NCI-H2196 treated with DMSO at 0.1 percent for 48 hours (cell line): ENCODE data around the gene PAXIP1.
"Not testable (repeated sequence)": the region's sequence is repeated elsewhere in the genome, so short reads cannot be mapped to it uniquely, and the experiment has no call there.

ENCODE experiments used
- DNase-seq: peaks from one replicate; lab custom pipeline; 2025; ENCODE audit not compliant: unreplicated experiment; lab: John Stamatoyannopoulos, UW

Gene PAXIP1

GRCh38 chr7:154950960-154951359, 52.0 kb downstream of the PAXIP1 start:
- no peak for DNase-seq

- DNase-seq: no peak
These were observed 55.3 kb downstream of the PAXIP1 start for GRCh38 chr7:154947604-154948003.

DNA sequence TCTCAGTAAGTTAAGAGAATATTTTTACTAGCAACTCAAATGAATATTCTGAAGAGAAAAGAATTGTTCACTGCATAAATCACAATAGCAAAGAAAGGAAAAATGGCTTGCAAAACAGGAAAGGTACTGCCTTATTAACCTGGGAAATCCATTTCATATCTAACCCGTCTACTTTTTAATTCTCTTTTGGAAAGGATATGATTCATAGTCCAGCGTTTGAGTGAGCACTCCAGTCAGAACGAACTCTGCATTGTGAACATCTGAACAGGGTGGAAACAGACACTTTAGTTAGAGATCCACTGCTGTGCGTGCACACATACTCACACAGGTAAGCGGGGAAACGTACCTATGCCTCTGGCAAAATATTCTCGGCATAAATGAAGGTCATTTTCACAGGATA, 56.8 kb downstream of the PAXIP1 start:
- DNase-seq: no peak

- no peak for DNase-seq
These were observed 59.0 kb downstream of the PAXIP1 start for GRCh38 chr7:154943906-154944305.

DNA sequence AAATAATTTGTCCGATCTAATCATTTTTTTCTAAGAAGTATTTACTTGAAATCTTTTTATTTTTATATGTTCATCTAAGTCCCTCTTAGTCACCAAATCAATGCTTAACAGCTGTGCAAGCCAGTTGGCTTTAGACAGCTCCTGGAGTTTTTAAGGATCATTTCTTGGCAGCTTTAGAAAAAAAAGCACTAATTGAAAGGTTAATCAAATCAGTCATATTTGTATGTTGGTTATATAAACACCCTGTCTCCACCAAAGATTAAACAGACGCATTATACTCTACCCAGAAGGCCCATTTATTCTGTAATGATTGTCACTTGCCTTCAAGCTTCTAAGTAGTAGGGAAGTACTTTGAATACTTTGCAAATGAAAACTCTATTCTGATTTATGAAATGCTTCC, 60.2 kb downstream of the PAXIP1 start:
- no peak for DNase-seq

DNA sequence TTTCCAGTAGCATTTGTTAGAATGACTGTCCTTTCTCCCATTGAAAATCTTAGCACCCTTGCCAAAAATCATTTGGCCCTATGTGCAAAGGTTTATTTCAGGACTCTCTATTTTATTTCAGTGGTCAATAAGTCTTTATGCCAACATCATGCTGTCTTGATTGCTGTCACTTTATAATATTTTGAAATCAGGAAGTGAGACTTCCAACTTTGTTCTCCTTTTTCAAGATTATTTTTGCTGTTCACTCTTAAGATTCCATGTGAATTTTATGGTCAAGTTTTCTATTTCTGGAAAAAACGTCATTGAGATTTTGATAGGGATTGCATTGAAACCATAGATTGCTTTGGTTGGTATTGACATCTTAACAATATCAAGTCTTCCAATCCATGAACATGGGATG, 65.1 kb downstream of the PAXIP1 start:
- no peak for DNase-seq

GRCh38 chr7:154934353-154934952, 68.5 kb downstream of the PAXIP1 start:
- not testable (repeated sequence) for DNase-seq

- DNase-seq: no peak
These were observed 71.0 kb downstream of the PAXIP1 start for GRCh38 chr7:154931906-154932305.

- DNase-seq: no peak
These were observed 73.8 kb downstream of the PAXIP1 start for GRCh38 chr7:154929006-154929726.

DNA sequence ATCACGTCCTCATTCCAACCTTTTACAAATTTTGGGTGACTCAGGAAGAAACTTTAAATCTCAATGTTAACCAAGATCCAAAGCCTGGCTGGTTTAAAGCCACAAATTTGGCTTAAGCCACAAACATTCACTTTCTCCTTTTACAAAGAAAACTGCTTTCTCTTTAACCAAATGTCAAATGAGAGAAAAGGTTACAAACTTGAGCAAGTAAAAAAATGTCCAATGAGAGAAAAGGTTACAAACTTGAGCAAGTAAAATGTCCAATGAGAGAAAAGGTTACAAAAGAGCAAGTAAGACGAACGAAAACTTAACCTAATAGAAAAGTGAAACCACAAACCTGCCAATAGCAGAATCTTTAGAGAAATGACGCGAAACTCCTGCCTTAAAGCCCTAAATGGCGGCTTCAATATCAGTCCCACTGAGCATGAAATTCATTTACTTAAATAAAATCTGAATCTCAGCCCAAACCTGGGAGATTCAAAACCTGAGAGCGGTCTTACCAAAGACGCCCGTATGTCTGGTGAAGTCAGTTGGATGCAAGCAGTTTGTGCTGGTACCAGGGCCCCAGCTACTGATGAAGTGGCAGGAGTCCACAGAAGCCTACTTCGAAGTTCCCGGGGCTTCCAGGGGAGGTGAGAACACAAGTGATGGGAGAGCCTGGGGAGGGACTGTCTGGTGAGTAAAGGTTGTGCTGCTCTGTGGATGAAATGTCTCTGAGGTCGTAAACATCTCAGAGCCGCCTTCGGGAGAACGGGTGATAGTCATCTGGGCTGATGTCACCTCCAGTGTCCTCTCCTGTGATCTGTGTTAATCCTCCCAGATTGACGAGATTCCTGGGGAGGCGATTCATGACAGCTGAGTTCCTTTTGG, 74.6 kb downstream of the PAXIP1 start:
- DNase-seq: peak; percentile 18

DNA sequence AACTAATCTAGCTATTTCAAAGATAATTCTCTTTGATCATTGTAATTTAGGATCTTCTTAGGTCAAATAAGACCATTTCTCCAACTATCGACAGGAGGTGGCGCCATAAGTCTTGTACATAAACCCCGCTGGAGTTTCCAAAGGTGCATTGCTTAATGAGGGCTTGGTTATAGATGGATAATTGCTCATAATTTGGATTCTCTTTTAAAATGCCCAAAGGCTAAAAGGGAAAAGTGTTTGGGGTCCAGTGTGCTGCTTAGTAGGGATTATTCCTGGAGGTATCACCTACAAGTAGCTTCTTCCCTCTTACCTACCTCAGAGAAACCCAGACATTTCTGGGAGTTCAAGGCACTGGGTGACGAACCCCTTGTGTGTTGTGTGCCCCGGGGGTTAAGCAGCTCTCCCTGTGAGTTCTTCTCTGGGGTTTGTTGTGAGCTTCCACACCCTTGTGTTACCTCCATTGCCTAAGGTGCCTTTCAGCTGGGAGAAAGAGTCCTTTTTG, 75.2 kb downstream of the PAXIP1 start:
- peak; percentile 23 for DNase-seq

GRCh38 chr7:154922472-154922871, 80.5 kb downstream of the PAXIP1 start:
- DNase-seq: not testable (repeated sequence)

DNA sequence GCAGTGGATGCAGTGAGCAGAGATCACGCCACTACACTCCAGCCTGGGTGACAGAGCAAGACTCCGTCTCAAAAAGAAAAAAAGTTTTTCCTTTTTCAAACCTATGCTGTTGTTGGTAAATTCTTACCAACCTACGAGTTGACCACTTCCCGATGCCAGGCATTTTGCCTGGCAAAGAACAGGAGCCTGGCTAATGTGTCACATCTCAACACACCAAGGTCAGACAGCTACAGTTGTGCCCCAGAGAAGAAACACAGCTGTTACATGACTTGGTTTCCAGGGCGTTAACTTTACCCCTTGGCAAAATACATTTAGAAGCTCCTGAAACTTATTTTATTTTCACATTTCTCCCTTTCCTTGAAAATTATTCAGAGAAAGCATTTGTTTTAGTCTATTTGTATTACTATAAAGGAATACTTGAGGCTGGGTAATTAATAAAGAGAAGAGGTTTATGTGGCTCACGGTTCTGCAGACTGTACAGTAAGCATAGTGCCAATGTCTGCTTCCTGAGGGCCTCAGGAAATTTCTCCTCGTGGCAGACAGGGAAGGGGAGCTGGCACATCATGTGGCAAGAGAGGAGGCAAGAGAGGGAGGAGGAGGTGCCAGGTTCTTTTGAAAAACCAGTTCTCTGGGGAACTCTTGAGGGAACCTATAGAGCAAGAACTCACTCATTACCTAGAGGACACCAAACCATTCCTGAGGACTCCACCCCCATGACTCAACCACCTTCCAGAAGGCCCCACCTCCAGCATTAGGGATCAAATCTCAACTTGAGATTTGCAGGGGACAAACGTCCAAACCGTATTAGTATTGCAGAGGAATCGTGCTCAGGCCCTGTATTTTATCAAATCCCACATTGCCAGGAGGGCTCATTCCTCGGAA, 83.3 kb downstream of the PAXIP1 start:
- DNase-seq: no peak

DNA sequence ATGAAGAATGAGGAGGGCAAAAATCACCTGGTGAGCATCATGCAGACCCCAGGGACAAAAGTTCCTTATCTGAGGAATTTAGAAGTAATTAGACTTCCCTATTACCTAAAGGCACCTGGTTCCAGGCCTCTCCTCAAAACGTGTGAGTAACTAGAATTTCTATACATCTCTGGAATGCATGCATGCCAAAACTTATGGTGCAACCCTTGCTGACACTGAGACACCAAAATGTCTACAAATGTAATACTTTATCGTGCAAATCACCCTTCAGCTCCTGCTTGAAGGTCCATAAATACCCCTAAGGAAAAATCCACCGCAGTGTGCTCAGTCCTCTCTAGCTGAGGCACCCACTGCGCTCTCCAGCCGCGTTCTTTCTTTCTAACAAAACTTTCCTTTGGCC, 84.2 kb downstream of the PAXIP1 start:
- DNase-seq: no peak

DNA sequence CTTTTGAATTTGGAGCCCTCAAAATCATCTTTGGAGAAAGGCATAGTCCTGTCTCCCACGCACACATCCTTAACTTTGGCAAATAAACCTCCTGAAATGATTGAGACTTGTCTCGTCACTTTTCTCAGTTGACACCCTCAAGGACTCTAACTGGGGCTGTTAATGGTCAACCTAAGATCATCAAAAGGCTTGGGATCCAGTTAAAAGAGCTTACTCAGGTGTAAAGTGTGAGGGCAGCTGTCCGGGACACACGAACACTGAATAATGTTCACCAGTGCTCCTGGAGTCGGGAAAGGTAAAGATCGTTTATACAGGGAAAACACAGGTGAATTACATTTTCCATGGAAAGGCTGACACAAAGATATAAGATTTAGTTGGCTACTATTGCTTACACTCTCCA, 84.7 kb downstream of the PAXIP1 start:
- no peak for DNase-seq

DNA sequence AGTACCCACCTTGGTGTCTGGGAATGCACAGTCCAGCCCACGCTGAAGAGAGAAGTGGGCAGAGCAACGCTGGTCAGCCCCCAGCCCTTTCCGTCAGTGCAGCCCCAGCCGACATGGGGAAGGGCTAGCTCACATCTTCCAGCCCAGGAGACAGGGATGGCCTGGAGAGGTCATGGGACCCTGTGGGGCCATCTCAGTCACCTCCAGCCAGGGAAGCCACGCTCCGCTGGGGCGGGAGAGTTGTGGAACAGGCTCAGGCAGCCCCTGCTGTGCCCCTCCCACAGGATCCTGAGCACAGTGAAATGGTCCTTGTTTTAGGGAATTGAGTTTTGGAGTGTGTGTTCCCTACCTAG, 85.1 kb downstream of the PAXIP1 start:
- DNase-seq: no peak

DNA sequence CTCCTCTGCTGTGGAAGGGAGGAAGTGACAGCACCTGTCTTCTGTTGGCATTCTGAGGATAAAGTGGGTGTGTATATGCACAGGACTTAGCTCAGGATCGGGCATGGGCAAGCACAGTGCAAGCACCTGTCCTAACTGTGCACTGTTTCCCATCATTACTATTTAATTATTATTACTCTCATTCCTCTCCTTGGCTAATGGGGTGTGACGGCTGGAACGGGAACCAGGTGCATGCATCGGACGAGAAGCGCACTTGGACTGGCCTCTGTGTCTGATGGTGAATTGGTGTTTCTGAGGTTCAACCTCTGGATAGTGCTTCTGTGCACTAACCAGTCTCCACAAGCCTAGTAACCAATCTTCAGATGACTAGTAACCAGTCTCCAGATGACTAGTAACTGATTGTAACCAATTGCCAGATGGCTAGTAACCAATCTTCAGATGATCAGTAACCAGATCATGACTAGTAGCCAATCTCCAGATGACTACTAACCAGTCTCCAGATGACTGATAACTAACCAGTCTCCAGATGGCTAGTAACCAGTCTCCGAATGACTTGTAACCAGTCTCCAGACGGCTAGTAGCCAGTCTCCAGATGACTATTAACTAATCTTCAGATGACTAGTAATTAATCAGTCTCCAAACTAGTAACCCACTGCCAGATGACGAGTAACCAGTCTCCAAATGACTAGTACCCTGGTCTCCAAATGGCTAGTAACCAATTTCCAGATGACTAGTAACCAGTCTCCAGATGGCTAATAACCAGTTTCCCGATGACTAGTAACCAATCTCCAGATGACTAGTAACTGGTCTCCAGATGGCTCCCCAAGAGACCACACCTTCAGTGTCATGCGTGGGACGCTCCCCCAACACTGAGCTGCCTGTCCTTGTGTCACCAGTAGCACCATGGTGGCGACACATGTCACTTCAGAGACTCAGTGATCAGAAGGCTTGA, 85.8 kb downstream of the PAXIP1 start:
- no peak for DNase-seq

DNA sequence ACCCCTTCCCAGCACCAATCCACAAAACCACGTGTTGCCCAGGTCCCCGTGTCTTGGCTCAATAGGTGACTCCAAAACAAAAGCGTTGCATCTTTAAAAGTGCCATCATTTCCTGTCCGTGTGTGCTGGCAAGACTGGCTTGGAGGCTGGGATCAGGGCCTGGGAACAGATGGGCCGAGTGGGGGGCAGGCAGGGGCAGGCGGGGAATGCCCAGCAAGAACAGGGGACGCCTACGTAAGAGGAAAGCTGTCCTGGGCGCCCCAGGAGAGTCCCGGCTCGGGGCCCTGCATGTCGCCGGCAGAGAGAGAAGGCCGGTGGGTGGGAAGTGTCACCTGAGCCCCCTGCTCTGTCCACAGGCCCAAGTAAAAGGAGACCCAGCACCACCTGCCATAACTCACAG, 86.5 kb downstream of the PAXIP1 start:
- DNase-seq: no peak

DNA sequence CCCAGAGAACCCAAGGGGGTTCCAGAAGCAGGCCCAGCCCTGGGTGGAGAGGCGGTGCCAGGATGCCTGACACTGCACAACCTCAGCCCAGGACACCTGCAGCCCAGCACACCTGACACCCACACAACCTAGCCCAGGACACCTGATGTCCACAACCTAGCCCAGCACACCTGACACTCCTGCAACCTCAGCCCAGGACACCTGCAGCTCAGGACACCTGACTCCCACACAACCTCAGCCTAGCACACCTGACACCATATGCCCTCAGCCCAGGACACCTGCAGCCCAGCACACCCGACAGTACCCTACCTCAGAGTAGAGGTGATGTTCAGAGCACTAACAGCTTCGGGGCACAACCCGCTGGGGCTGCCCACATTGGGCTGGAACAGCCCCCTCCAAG, 87.3 kb downstream of the PAXIP1 start:
- DNase-seq: no peak

DNA sequence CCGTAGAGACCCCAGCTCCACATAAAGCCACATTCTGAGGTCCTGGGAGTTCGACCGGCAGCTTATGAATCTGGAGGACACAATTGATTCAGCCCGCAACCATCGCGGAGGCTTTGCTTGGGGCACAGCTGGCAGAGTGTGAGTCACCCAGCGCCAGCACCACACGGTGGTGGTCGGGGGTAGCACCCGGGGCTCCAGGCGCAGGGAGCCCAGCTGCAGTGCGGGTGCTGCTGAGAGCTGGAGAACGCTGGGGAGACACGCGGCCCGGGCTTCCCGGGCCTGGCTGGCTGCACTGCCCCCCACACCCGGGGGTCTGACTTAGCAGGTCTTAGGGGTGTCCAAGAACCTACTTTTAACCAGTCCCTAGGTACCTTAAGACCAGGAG, 87.9 kb downstream of the PAXIP1 start:
- no peak for DNase-seq
